ENCODE data around the gene JMY.

GRCh38 chr5:79241535-79241979 is 5.6 kb downstream of the JMY start:
- TF ChIP-seq POLR2A (IDR thresholded peaks at IDR 0.05): no peak
- TF ChIP-seq POLR2AphosphoS5 (IDR thresholded peaks at IDR 0.05; ENCODE audit: insufficient read depth in 1 of 2, low read depth in 1 of 2): no peak
